PC-9 (cell line): ENCODE data around the gene OR6N1. TPM values are rescaled to one million over a fixed set of nuclear protein-coding genes. Genes with fewer than 3 reads are reported as not detected.

Experiments
- BruUV-seq: library from RNA; stranded (reverse); fragments of 400-500 nt; replicated peaks from 2 replicates; lab custom pipeline; 2021; lab: Mats Ljungman, UMichigan
- CTCF ChIA-PET: fragments of 300-600 bp; sonication (Branson Sonifier 250); formaldehyde crosslinking; loops from one replicate; lab custom pipeline; 2022; ENCODE audit warnings: antibody characterized with exemption; lab: Charles Lee
- POLR2A ChIA-PET: fragments of 300-600 bp; sonication (Branson Sonifier 250); formaldehyde crosslinking; loops from one replicate; lab custom pipeline; 2022; ENCODE audit warnings: antibody characterized with exemption; ENCODE audit not compliant: unreplicated experiment; lab: Charles Lee
- DNase-seq, 2 experiments: peaks; one replicate each; pipeline versions ENCODE4 v3.0.0 to v3.0.0-alpha.2; 2015 to 2022; ENCODE audit warnings: mixed read lengths in 1 of 2
- H2AFZ ChIP-seq: fragments of 200-600 bp; sonication (generic); 2 replicates; pipeline ENCODE4 v1.8.1; 2017; ENCODE audit warnings: antibody characterized with exemption
- H3F3A ChIP-seq: fragments of 200-600 bp; sonication (generic); 2 replicates; pipeline ENCODE4 v1.8.1; 2017; ENCODE audit warnings: antibody characterized with exemption, mild to moderate bottlenecking, low read depth; ENCODE audit not compliant: insufficient read depth
- H3K27ac ChIP-seq: fragments of 200-600 bp; sonication (generic); 2 replicates; pipeline ENCODE4 v1.6.1; 2016; ENCODE audit warnings: mixed run types
- H3K27me3 ChIP-seq: fragments of 200-600 bp; sonication (generic); 2 replicates; pipeline ENCODE4 v1.6.1; 2016; ENCODE audit warnings: low read depth, mixed run types; ENCODE audit not compliant: insufficient read depth
- H3K36me3 ChIP-seq: fragments of 200-600 bp; sonication (generic); 2 replicates; pipeline ENCODE4 v1.6.1; 2016; ENCODE audit warnings: low read depth, mixed run types
- H3K4me1 ChIP-seq: fragments of 200-600 bp; sonication (generic); replicated peaks from 2 replicates; pipeline ENCODE4 v1.6.1; 2016; ENCODE audit warnings: mixed run types; ENCODE audit not compliant: insufficient read depth
- H3K4me2 ChIP-seq: fragments of 200-600 bp; sonication (generic); 2 replicates; pipeline ENCODE4 v1.6.1; 2017; ENCODE audit warnings: mixed run types
- H3K4me3 ChIP-seq: fragments of 200-600 bp; sonication (generic); 2 replicates; pipeline ENCODE4 v1.6.1; 2016; ENCODE audit warnings: mixed run types
- H3K79me2 ChIP-seq: fragments of 200-600 bp; sonication (generic); 2 replicates; pipeline ENCODE4 v1.6.1; 2017; ENCODE audit warnings: low read depth, mixed run types
- H3K9me2 ChIP-seq: fragments of 200-600 bp; sonication (generic); 2 replicates; pipeline ENCODE4 v1.8.1; 2017; ENCODE audit warnings: mild to moderate bottlenecking; ENCODE audit not compliant: insufficient read depth
- H3K9me3 ChIP-seq: fragments of 200-600 bp; sonication (generic); 2 replicates; pipeline ENCODE4 v1.8.1; 2016; ENCODE audit warnings: low read depth; ENCODE audit not compliant: insufficient read depth
- H4K20me1 ChIP-seq: fragments of 200-600 bp; sonication (generic); 2 replicates; pipeline ENCODE4 v1.8.1; 2017; ENCODE audit not compliant: insufficient read depth
- EZH2 ChIP-seq: fragments of 200-600 bp; sonication (generic); IDR thresholded peaks from 2 replicates; pipeline ENCODE4 v1.8.0; 2017; ENCODE audit warnings: antibody characterized with exemption, low read depth
- intact Hi-C: fragments of 100-400 bp; cut with micrococcal nuclease; formaldehyde crosslinking; loops from one replicate; pipeline ENCODE4 v1.10.0; 2022; ENCODE audit not compliant: unreplicated experiment
- total RNA-seq: library from RNA; stranded (reverse); gene quantifications from 2 replicates; pipeline ENCODE4 v1.2.3, GENCODE V29; 2021
- TF ChIP-seq, protein P1 (sequence below): fragments of 200-600 bp; sonication (generic); conservative IDR thresholded peaks from 2 replicates; pipeline ENCODE4 v1.6.1; 2017; ENCODE audit warnings: mixed run types, antibody characterized with exemption, mild to moderate bottlenecking, moderate library complexity

Gene OR6N1
- total RNA-seq, 1 experiment from 2014 or later: not detected

DNA sequence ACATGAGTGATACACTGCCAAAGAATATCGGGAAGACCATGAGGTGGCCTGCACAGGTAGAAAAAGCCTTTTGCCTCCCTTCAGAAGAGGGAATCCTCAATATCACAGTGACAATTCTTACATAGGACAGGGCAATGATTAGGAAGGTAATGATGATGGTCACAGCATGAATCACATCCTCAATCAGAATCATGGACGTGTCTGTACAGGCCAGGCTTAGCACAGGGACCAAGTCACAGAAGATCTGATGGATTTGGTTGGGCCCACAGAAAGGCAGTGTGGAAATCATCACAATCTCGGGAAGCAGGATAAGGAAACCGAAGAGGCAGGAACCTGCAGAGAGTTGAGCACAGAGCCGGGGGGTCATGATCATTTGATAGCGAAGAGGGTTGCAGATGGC, 54.7 kb downstream of the OR6N1 start:
- Histone ChIP-seq H3K4me2 (no peak overlapping the region), H3K9me2 (no peaks in the 10 kb centered on the region), H2AFZ (no peak overlapping the region), H3K27ac (no peak overlapping the region), H4K20me1 (no peaks in the 10 kb centered on the region), H3K27me3 (no peaks in the 10 kb centered on the region), H3K4me3 (no peak overlapping the region), H3K79me2 (no peaks in the 10 kb centered on the region), H3F3A (no peaks in the 10 kb centered on the region), H3K9me3 (no peaks in the 10 kb centered on the region), H3K4me1 (no peaks in the 10 kb centered on the region), H3K36me3 (no peaks in the 10 kb centered on the region)
- no peak for DNase-seq
- intact Hi-C loops: no loop called here
- ChIA-PET POLR2A (no interaction called here), CTCF (no interaction called here)
- TF ChIP-seq EZH2: no peak
- TF ChIP-seq, protein P1, sequence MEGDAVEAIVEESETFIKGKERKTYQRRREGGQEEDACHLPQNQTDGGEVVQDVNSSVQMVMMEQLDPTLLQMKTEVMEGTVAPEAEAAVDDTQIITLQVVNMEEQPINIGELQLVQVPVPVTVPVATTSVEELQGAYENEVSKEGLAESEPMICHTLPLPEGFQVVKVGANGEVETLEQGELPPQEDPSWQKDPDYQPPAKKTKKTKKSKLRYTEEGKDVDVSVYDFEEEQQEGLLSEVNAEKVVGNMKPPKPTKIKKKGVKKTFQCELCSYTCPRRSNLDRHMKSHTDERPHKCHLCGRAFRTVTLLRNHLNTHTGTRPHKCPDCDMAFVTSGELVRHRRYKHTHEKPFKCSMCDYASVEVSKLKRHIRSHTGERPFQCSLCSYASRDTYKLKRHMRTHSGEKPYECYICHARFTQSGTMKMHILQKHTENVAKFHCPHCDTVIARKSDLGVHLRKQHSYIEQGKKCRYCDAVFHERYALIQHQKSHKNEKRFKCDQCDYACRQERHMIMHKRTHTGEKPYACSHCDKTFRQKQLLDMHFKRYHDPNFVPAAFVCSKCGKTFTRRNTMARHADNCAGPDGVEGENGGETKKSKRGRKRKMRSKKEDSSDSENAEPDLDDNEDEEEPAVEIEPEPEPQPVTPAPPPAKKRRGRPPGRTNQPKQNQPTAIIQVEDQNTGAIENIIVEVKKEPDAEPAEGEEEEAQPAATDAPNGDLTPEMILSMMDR: no peak
- BruUV-seq: no TSS peak

DNA sequence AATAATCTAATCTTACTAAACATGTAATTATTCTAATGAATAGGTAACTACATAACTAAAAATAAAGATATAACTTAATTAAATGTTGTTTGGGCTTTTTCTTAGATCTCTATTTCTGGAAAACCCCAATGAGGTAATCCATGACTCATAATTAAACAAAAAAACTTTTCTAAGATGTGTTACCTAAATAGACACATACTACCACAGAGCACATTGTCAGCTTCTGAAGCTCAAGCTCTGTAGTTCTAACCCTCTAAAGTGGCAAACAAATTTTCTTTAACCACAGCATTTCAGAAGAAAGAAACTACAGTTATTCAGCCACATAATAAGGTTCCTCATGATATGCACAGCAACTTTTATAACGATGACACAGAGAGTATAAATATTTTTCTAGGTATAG, 55.7 kb downstream of the OR6N1 start:
- Histone ChIP-seq H3F3A (no peaks in the 10 kb centered on the region), H3K4me1 (no peaks in the 10 kb centered on the region), H4K20me1 (no peaks in the 10 kb centered on the region), H3K9me3 (no peaks in the 10 kb centered on the region), H2AFZ (no peak overlapping the region), H3K9me2 (no peaks in the 10 kb centered on the region), H3K4me3 (no peak overlapping the region), H3K27me3 (no peaks in the 10 kb centered on the region), H3K36me3 (no peaks in the 10 kb centered on the region), H3K27ac (no peak overlapping the region), H3K79me2 (no peaks in the 10 kb centered on the region), H3K4me2 (no peak overlapping the region)
- BruUV-seq: no TSS peak
- POLR2A ChIA-PET: no interaction called here
- no peak for TF ChIP-seq EZH2
- TF ChIP-seq, protein P1: no peak
- CTCF ChIA-PET: no interaction called here
- DNase-seq: no peak
- intact Hi-C loops: no loop called here

DNA sequence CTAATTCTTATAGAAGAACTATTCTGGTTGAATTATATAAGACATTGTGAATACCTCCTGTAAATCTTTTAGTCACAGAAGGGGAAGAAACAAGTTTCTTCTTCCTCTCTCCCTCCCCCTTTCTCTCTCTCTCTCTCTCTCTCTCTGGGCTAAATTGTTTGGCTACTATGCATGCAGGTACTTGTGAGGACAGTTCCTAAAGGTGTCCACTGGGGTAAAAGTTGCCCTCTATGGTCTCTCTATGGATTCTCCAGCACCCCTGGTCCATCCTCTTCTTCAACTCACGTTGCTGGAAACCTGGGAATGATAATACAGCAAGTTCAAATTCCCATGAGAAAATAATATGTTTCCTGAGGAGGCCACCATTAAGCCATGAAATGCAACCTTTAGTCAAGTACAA, 57.2 kb downstream of the OR6N1 start:
- Histone ChIP-seq H3K4me2 (no peak overlapping the region), H3K27ac (no peak overlapping the region), H2AFZ (no peak overlapping the region), H4K20me1 (no peaks in the 10 kb centered on the region), H3K36me3 (no peaks in the 10 kb centered on the region), H3F3A (no peaks in the 10 kb centered on the region), H3K79me2 (no peaks in the 10 kb centered on the region), H3K9me3 (no peaks in the 10 kb centered on the region), H3K4me1 (no peaks in the 10 kb centered on the region), H3K27me3 (no peaks in the 10 kb centered on the region), H3K9me2 (no peaks in the 10 kb centered on the region), H3K4me3 (no peak overlapping the region)
- ChIA-PET CTCF (no interaction called here), POLR2A (no interaction called here)
- BruUV-seq: no TSS peak
- intact Hi-C loops: no loop called here
- no peak for DNase-seq
- no peak for TF ChIP-seq EZH2

Other genes starting within 250 kb of the OR6N1 start
- gene OR6Y1, start 217.8 kb downstream of the OR6N1 start, total RNA-seq: not detected in 2 replicates
- not detected in 2 replicates for gene OR6P1, start 201.6 kb downstream of the OR6N1 start, total RNA-seq
- not detected in 2 replicates for gene OR10X1, start 192.3 kb downstream of the OR6N1 start, total RNA-seq
- not detected in 2 replicates for gene OR10Z1, start 166.9 kb downstream of the OR6N1 start, total RNA-seq
- gene SPTA1, start 85.5 kb downstream of the OR6N1 start, total RNA-seq: not detected in 2 replicates
- gene OR6K2, start 71.5 kb downstream of the OR6N1 start, total RNA-seq: not detected in 2 replicates
- gene OR6K3, start 51.5 kb downstream of the OR6N1 start, total RNA-seq: not detected in 2 replicates
- gene OR6K6, start 17.5 kb downstream of the OR6N1 start, total RNA-seq: not detected in 2 replicates
- gene OR6N2, start 9.0 kb upstream of the OR6N1 start, total RNA-seq: not detected in 2 replicates
- gene MNDA, start 59.2 kb upstream of the OR6N1 start, total RNA-seq: not detected in 2 replicates
- not detected in 2 replicates for gene PYHIN1, start 159.4 kb upstream of the OR6N1 start, total RNA-seq
- gene IFI16, start 237.7 kb upstream of the OR6N1 start, total RNA-seq: 18.5 and 31.3 TPM in 2 replicates